ENCODE results near the gene ACTRT2.

ACTRT2 gene

DNA sequence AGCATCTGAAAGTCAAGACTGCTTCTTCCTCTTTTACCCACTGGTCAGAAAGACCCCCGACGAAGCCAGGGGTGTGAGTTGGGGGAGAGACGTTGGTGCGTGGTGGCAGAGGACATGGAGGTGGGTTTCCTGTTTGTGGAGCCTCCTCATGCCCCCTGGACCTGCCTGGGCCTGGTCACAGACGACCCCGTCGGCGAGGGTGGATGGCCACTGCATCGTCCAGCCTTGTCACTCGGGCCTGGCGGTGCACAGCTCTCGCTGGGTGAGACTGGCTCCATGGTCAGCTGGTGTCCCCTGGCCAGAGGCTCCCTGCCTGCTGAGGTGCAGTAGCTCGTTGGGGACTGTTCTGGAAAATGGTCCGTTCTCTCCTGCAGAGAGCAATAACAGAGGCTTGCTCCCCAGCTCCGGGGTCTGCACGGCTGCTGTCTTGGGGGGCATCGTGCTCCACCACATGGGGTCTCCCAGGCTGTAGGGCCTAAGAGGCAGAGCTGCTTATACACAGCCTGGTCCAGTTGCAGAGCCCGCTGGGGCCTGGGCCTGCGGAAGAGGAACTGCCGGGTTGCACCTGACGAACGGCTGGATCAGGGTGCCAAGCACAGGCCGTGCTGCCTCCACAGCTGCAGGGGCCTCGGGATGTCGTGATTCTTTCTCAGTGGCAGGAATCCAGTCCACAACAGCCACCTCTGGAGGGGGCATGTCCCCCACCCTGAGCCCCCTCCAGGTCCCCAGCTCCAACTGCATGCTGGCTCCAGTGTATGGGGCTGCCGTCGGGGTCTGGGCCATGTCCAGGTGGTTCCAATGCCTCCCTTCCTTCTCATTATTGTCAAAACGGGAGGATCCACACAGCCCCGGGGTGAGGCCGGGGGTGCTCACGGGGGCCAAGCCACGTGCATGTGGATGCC is 18.0 kb upstream of the ACTRT2 start:
- DNase-seq (ENCODE audit: low spot score), result no peak

DNA sequence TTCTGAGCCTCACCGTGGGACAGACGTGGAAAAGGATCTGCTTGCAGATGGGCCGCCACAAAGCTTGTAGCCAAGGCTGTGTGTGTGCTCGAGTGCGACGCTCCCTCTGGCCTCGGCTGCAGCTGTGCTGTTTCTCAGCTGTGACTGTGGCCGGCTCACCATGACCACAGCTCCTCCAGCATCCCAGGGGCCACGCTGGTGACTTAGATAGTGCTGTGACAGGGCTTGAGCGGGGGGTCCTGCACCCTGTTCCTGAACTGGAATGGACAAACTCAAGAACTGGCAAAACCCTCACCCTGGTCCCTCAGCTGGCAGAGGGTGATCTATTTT is 17.4 kb upstream of the ACTRT2 start:
- DNase-seq (ENCODE audit: low spot score), result no peak

DNA sequence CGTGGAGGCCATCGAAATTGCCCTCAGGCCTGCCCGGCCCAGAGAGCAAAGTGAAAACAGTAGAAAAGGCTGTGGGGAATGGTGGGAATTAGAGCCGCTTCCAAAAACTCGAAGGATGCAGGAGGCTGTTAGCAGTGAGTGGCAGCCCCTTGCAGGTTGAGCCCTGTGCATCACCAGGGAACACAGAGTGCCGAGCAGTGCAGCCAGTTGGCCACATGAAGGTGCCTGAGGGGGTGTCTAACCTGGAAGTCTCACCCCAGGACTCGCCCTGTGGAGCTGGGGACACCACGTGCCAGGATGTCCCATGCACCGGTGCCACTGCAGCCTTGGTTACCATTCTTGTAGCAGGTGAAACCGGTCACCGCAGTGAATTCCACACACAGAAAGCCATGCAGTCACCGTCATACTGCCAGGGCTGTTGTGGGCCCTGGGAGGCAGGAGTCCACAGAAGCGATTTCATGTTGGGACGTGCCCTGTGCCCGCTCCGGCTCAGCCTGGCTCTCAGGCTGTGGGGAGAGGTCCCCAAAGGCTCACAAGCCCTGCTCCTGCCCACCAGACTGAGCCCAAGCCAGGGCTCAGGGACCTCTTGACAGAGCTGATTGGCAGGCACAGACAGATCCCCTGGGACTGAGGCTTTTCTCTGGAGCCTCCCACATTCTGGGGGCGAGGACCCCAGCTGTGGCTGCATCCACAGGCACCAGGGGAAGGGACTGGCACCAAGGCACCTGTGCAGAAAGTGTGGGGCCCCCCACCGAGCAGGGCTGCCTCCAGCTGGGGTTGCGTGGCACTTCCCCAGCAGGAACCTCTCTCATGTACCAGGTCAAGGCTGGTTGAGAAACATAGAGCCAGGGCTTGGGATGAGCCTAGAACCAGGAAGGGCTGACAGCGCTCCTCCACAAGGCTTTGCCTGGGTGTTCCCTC is 16.7 kb upstream of the ACTRT2 start:
- DNase-seq (ENCODE audit: low spot score), result no peak

DNA sequence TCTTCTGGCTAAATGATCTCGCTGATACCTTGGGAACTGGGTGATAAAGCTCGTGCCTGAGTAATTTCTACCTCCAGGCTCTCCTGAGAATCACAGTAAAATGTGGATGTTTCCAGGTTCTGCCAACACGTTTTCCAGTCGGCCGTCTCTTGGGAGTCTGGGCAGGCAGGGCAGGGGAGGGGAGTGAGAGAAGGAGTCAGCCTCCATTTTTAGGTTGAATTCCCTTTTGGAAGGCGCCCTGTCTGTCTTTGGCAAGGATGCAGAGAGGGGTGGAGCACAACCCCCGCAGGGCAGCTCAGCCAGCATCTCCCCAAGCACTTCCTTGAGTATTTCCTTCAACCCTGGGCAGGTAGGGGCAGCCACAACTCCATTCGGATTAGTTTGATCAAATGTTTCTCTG is 15.5 kb upstream of the ACTRT2 start:
- no peak for DNase-seq (ENCODE audit: low spot score)

DNA sequence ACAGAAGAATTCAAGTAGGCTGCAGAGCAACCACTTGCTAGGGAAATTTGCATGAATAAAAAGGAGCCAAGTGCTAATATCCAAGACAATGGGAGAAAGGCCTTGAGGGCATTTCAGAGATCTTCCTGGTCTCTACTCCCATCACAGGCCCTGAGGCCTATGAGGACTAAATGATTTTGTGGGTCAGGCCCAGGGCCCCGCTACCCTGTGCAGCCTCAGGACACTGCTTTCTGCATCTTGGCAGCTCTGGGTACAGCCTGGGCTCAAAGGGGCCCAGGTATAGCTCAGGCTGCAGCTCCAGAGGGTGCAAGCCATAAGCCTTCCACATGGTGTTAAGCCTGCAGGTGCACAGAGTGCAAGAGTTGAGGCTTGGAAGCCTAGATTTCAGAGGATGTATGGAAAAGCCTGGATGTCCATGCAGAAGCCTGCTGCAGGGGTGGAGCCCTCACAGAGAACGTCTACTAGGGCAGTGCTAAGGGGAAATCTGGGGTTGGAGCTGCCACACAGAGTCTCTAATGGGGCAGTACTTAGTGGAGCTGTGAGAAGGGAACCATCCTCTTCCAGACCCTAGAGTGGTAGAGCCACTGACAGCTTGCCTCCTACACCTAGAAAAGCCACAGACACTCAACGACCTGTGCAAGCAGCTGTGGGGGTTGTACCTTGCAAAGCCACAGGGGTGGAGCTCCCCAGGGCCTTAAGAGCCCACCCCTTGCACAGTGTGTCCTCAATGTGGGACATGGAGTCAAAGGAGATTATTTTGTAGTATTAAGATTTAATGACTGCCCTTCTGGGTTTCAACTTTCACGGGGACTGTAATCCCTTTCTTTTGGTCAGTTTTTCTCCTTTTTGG is 13.7 kb upstream of the ACTRT2 start:
- no peak for DNase-seq (ENCODE audit: low spot score)

GRCh38 chr1:3009021-3009420 is 12.2 kb upstream of the ACTRT2 start:
- DNase-seq (ENCODE audit: low spot score), result no peak

- DNase-seq (ENCODE audit: low spot score), result no peak
These were observed 11.7 kb upstream of the ACTRT2 start for GRCh38 chr1:3009556-3009955.

DNA sequence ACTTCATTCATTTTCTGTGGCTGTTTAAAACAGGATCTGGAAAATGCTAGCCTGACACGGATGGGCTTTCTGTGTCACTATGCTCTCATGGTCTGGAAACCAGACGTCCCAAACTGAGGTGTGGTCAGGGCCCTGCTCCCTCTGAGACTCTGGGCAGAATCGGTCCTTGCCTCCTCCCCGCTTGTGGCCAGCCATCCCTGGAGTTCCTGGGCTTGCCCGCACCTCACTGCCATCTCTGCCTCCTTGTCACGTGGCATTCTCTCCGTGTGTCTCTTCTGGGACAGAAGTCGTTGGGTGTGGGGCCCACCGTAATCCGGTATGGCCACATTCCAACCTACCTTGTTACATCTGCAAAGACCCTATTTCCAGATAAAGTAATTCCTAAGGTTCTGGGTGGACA is 10.1 kb upstream of the ACTRT2 start:
- DNase-seq (ENCODE audit: low spot score), result no peak

DNA sequence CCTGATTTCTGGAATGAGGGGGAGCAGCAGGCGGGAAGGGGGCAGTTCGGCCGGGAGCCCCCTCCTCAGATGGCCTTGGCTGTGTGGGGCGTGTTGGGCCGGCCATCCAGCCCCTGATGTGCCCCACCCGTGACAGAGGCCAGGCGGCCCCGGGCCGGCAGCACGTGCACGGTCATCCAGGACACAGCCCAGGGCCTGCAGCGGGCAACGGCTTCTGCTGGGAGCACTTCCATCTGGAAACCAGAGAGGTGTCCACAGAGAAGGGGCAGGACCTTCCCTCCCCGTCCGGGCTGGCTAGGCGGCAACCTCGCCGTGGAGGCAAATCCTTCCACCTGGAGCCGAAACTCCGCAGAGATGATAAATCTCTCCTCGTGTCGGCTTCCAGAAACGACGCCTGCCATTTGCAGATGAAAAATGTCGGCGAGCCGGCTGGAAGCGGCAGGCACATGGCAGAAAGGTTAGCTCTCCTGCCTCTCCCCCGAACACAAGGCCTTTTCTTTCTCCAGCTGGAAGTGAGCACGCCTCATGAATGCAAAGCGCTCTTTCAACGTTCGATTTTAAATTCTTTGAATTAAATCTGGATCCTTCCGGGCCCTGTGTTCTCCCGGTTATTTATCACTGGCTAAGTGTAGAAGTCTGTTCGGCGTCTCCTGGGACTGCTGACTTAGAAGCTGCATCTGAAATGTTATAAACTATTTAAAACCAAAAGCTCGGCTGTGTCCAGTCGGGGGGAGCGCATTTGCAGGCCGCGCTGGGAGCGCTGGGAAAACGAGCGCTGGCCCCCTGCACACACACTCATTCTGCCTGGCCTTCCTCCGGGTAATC is 9.4 kb upstream of the ACTRT2 start:
- no peak for DNase-seq (ENCODE audit: low spot score)

- DNase-seq (ENCODE audit: low spot score), result peak; percentile 85
These were observed 8.6 kb upstream of the ACTRT2 start for GRCh38 chr1:3012456-3013291.

GRCh38 chr1:3013371-3014049 is 7.8 kb upstream of the ACTRT2 start:
- DNase-seq (ENCODE audit: low spot score), result no peak

DNA sequence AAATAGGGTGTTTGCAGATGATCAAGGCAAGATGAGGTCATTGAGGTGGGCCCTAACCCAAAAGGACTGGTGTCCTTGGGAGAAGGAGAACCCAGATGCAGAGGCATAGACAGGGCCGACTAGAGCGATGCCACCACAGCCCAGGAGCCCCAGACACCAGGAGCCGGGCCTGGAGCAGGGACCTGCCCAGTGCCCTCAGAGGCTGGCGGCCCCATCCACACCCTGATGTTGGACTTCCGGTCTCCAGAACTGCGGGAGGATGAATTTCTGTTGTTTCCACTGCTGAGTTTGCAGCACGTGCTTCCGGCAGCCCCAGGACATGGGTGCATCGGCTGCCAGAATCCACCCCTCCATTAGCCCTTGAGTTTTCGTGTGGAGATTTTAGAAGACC is 7.2 kb upstream of the ACTRT2 start:
- DNase-seq (ENCODE audit: low spot score), result no peak

- DNase-seq (ENCODE audit: low spot score), result no peak
These were observed 6.6 kb upstream of the ACTRT2 start for GRCh38 chr1:3014443-3015268.

GRCh38 chr1:3015269-3015635 is 6.0 kb upstream of the ACTRT2 start:
- DNase-seq (ENCODE audit: low spot score), result no peak

DNA sequence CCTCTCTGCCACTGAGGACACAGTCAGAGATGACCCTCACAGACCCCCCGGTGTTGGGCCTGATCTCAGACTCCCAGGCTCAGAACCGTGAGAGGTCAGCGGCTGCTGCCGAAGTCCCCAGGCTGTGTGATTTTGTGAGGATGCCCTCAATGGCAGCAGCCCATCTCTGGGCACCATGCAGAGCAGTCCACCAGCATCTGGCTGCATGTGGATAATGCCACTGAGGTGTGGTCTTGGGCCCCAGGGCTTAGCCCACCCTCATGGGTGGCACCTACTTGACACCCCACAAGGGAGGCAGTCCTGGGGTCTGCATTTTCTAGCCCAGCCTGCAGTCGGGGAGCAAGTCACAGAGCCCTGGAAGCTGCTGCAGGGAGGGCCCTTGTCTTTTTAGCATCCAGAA is 5.5 kb upstream of the ACTRT2 start:
- no peak for DNase-seq (ENCODE audit: low spot score)

- no peak for DNase-seq (ENCODE audit: low spot score)
These were observed 4.4 kb upstream of the ACTRT2 start for GRCh38 chr1:3016641-3017439.

- DNase-seq (ENCODE audit: low spot score), result no peak
These were observed 3.7 kb upstream of the ACTRT2 start for GRCh38 chr1:3017440-3018050.

DNA sequence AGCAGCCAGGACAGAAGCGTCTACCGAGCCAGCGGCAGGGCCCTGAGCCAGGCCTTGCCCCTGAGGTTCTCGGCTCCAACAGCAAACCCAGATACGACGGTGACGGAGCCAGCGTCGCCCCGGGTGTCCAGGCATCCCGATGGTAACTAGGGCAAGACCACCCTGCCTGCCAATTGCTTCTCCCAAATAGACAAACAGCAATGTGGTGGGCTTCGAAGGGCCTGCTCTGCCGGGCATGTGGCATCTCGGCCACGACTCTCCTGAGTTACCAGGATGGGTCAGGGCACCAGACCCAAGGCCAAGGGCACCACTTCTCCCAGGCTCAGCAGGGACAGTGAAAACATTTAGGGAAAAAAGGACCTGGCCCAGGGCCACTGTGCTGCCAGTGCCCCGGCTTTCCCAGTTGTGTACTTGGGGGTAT is 3.2 kb upstream of the ACTRT2 start:
- DNase-seq (ENCODE audit: low spot score), result no peak

All from HuH-7.5 (cell line).